Activated gamma-delta T cell (primary cell): ENCODE measurements around the gene BNC2.
"Not testable (repeated sequence)": the region's sequence is repeated elsewhere in the genome, so short reads cannot be mapped to it uniquely, and the experiment has no call there.

ENCODE experiments used
- DNase-seq: peaks from one replicate; lab custom pipeline; 2025; lab: John Stamatoyannopoulos, UW

Gene BNC2

DNA sequence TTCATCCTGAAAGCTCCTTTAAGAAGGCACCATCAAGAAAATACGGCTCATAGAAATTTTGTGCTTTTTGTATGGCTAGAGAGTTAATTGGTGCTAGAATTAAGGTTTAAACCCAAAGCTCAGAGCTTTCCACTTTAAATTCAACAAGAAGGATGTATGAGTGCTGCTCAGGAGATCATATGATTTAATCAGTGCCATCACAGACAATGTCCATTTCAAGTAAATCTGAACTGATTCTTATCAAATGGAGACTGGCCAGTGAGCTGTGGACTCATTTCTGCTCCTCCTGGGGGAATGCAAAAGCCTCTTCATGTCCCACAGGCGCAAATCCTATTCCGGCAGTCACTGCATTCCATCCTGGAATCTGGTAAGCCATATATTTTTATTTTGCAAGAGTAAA, 327.2 kb downstream of the BNC2 start:
- no peak for DNase-seq

DNA sequence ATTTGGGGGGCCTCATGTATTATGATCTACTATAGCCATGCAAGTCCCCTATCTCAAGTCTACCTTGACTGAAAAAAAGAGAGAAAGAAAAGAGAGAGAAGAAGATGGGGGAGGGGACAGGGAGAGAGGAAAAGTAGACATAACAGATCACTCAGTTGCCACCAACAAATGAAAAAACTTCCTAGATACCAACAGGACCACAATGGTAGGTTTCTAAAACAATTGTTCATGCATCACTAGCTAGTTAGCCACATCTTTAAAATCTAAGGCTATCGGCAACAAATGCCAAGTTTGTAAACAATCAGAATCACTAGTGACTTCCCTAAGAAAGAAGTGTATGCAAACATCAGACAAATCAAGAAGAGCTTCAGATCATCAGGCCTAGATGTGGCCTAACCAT, 328.2 kb downstream of the BNC2 start:
- DNase-seq: no peak

- DNase-seq: no peak
These were observed 329.5 kb downstream of the BNC2 start for GRCh38 chr9:16540743-16541613.

DNA sequence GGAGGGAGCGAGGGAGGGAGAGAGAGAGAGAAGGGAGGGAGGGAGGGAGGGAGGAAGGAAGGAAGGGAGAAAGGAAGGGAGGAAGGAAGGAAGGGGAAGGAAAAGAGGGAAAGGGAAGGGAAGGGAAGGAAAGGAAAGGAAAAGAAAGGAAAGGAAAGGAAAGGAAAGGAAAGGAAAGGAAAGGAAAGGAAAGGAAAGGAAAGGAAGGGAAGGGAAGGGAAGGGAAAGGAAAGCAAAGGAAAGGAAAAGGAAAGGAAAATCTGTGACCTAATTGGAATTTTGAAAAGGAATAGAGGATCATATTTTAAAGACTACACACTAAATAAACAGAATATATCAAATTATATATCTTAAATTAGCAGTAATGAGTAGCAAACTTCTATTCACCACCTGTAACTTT, 330.8 kb downstream of the BNC2 start:
- not testable (repeated sequence) for DNase-seq

GRCh38 chr9:16535555-16535954, 334.9 kb downstream of the BNC2 start:
- no peak for DNase-seq

- DNase-seq: no peak
These were observed 337.6 kb downstream of the BNC2 start for GRCh38 chr9:16532681-16533450.

- no peak for DNase-seq
These were observed 338.2 kb downstream of the BNC2 start for GRCh38 chr9:16532272-16532671.

DNA sequence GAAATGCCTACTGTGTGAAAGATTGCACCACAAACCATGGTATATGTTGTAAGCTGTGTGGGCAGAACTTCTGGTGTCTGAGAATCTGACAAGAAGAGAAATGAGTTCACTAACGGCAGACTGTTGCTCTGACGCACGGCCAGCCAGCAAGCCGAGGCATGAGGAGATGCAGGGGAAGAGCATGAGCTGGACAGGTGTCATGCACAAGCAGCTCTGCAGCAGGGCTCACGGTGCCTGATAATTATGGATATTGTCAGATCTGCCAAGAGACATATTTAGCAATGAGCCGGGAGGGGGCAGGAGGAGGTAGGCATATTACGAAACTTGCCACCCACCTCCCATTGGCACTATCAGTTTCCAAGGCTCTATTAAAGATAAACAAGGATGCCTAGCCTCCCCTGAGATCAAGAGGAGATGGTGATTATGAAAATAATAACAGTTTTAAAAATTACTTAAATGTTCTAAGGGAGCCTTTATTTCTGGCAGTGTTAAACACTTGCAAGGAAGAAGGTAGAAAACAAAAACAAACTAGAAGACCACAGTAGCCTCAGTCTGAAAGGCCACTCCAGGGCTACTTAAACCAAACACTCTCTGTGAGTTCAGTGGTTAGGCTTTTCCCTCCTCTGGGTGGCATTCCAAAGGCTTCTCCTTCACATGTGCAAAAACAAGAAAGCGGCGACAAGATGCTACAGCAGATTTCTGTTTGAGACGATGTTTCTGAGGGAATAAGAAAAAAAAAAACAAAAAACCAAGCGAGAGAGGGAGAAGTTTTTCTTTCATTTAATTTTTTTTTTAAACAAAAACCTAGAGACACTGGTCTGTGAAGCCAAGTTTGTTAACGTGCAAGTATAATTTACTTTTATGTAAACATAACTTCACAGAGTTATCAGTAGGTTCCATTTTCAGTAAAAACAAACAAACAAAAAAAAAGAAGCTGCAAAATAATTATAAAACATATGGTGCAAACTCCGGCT, 339.5 kb downstream of the BNC2 start:
- DNase-seq: no peak

GRCh38 chr9:16527573-16527972, 342.9 kb downstream of the BNC2 start:
- no peak for DNase-seq

DNA sequence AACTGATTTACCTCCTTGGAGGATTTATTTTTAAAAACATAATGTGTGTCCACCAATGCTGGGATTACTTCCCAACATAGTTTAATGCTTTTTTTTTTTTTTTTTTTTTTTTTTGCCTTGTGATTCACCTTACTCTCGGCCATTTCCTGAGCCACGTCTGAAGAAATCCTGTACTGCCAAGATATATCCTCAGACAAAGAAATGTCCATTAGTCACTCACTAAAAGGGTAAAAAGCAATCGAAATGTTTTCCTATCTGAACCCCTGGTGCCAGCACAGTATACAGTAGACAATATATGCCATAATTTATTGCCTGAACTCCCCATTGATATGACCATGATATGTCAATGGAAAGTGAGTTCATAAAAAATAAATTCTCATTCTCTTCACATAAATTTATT, 344.1 kb downstream of the BNC2 start:
- no peak for DNase-seq

- no peak for DNase-seq
These were observed 345.6 kb downstream of the BNC2 start for GRCh38 chr9:16524823-16525222.

DNA sequence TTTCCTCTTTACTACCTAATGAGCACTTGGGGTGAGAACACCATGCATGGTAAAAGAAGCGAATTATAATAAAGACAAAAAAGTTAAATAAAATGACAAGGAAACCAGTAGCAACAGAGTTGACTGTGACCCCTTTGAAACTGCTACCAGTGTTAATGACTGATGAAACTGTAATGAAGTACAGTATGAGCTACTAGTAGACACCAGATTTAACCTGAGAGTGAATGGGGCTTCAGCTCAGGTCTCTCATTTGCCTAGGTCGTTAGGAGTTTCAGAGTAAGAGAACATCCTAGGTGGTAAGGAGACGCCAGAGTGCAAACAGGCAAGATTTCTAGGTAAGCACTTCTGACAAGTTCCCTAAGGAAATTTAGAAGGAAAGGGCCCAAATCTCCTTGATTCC, 346.4 kb downstream of the BNC2 start:
- DNase-seq: no peak

- no peak for DNase-seq
These were observed 348.5 kb downstream of the BNC2 start for GRCh38 chr9:16521868-16522411.

- DNase-seq: no peak
These were observed 351.5 kb downstream of the BNC2 start for GRCh38 chr9:16519001-16519400.

GRCh38 chr9:16516891-16517290, 353.6 kb downstream of the BNC2 start:
- no peak for DNase-seq

DNA sequence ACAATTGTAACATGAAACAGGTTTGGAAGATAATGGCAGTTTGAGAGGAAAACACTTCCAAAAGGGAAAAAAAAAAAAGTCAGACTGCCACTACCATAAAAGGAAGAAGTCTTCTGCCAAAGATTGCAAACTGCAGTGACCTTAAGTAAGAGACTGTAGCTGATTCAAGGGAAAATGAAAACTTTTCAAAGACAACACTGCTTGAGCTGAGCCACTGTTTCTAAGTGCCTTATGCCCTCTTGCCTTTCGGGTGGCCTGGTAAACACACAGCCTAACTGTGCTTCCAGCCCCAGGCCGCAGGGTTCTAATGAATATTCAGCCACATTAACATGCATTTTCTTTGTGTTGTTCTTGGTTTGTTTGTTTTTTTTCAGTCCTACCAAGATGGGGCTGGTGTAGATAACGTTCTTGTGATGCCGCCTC, 354.6 kb downstream of the BNC2 start:
- no peak for DNase-seq

GRCh38 chr9:16515207-16515606, 355.3 kb downstream of the BNC2 start:
- DNase-seq: no peak

DNA sequence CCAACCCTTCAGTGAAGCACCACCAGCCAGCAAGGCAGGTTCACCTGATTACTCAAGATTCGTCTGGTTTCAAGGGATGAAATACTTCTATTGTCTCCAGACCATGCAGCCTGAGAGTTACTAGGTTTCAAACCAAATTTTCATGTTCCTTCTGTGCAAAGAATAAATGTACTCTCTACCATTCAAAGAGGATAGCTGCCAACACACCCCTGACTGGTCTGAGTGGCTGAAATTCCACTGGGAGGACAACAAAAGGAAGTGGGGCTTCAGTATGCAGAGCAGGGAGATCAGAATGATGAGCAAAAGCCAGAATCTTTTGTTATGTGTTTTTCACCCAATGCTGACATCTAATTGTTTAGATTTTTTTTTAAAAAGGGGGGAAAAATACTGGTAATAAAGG, 356.3 kb downstream of the BNC2 start:
- DNase-seq: no peak

DNA sequence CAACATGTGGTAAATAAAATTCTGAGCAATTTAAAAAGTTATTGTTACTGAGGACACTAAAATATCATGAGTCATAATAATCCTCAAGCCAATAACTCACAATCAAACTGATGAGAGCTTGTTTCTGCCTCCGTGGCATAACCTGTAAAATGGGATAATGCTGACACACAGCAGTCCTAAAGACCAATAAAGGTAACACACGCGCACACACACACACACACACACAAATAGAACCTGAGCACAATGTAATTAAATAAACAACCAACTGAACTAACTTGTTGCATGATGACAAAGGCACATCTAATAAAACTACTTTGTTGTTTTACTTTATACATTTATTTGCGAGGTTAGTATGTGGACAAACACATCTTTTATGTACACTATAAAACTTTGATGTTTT, 358.2 kb downstream of the BNC2 start:
- no peak for DNase-seq

DNA sequence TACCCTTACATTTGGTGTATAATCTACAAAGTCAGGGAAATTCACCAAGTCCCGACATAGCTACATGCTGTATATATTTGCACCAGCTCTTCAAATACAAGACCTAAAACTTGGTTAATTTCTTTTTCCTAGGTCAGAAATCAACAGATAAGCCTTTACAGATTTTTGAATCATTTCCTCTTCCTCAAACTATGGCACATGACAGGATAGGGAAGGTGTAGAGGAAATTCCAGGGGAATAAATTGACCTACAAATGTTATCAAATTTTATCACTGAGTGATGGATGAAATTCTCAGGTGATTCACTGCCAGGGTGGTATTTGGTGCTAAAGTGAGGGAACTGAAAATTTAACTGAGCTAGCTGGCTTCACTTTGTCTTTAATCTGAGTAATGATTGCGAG, 360.0 kb downstream of the BNC2 start:
- no peak for DNase-seq

DNA sequence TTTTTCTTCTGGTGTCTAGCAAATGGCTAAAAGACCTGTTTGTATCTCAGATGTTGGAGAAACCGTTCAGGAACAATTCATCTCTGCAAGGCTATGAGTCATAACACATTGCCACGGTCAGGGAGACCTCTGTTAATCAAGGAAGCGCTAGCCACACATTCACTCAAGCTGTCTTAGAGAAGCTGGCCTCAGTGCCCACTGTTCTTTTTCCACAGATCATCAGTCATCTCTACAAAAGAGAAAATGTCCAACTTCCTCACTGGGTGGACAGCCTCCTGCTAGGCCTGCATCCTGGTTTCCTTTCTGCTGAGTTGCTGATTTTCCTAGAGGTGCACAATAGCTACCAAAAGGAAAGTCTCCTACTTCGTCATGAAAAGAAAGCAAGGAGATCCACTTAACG, 360.5 kb downstream of the BNC2 start:
- no peak for DNase-seq

DNA sequence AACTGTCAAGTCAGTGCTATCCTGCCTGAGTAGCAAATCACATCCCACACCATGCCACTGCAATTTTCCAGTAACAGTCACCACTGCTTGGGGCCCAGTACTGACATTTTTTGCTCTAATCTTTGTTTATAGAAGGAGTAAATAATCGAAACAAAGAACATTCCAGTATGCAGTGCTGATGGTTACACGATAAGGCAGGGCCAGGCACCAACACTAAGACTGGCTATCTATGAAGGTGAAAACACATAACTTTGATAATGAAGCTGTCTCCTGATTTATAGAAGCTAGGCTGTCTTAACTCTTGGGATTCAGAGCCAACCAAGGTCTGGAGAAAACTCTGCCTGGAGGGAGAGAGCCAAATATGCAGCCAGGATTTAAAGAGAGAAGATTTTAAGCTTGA, 365.3 kb downstream of the BNC2 start:
- DNase-seq: no peak
